T47D (cell line): ENCODE measurements around the gene GTPBP1.

Experiments used
- DNase-seq, 2 experiments: peaks; one replicate each; pipeline versions ENCODE4 v3.0.0 to v3.0.0-alpha.2; 2011 to 2012; ENCODE audit warnings: low read depth in 1 of 2, low spot score in 1 of 2
- JUND ChIP-seq: IDR thresholded peaks from 2 replicates; pipeline ENCODE4 v1.6.1; 2012; ENCODE audit warnings: low read depth
- in situ Hi-C: cut with HindIII; loops from 2 replicates; pipeline ENCODE4 v1.10.0; 2016; ENCODE audit warnings: low sequenced_read_pairs, low pct_unique_long_range_greater_than_20kb

Gene GTPBP1

GRCh38 chr22:38755155-38755910 lies 49.6 kb downstream of the GTPBP1 start:
- DNase-seq, result peak; percentile 58 to 79
- no peak for TF ChIP-seq JUND
- in situ Hi-C loops, result no loop called here

GRCh38 chr22:38755911-38756532 lies 50.3 kb downstream of the GTPBP1 start, which contains the start of gene SUN2:
TSS of gene SUN2 (minus strand) at chr22:38755998. CDS start at chr22:38752628, 3,370 bp downstream.
- in situ Hi-C loops, result no loop called here
- peak; percentile 89 to 91 for DNase-seq
- no peak for TF ChIP-seq JUND

DNA sequence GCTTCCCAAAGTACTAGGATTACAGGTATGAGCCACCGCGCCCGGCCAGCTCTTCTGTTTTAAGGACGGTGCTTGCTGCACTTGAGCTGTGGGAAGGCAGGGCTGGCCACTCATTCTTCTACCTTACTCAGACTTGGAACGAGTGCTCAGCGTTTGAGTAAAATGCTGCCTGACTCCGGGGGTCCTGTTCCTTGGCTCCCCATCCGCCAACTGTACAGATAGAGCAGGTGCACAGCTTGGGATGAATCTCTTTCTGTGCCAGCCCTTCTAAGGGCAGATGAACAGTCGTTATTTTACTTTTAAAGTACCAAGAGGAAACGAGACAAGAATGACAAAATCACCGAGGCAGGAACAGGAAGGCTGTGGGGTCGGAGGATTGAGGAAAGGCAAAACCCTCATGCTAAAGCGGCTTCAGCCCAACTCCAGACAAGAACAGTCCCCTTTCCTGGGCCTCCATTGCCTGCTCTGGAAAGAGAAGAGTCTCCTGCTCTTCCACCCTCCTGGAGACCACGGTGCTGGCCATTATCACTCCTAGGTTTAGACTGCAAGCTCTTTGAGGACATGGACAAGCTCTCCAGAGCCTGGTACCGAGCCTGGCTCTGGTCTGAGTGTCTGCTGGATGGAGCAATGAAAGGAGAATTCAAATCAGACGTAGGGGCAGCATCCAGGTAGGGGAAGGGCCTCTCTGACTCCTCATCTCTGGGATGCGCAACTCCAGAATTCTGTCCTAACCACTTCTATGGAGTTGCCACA lies 51.1 kb downstream of the GTPBP1 start:
- in situ Hi-C loops, result no loop called here
- no peak for TF ChIP-seq JUND
- no peak for DNase-seq

DNA sequence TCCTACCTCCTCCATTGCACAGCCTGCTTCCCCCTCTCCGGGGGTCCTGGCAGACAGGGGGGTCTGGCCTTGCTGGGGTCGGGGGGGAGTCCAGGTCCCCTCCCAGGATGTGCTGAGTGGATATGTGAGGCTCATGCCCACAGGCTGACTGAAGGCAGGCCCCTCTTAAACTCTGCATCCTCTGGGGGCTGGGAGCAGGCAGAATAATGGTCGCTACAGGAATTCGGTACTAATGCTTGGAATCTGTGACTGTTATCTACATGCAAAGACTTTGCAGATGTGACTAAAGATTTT lies 51.7 kb downstream of the GTPBP1 start:
- in situ Hi-C loops, result no loop called here
- DNase-seq, result no peak
- no peak for TF ChIP-seq JUND

GRCh38 chr22:38758276-38758945 lies 52.7 kb downstream of the GTPBP1 start:
- no peak for DNase-seq
- in situ Hi-C loops, result no loop called here
- no peak for TF ChIP-seq JUND

DNA sequence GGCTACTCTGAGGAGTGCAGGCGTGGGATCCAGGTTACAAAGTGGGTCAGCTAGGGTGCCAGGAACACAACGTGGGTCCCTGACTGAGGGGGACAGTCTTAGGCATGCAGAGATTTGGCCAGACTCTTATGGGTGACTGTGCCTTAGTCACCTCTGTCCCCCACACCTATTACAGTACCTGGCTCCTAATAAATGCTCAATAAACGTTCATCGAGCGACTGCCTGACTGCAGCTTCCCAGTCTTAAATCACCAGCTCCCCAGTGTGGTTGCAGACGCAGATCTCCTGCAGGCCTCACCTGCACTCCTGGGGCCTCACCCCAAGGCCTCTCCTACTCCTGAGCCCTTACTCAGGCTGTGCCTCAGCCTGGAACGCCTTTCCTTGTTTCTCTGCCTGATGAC lies 53.3 kb downstream of the GTPBP1 start:
- no peak for DNase-seq
- no peak for TF ChIP-seq JUND
- in situ Hi-C loops, result no loop called here

DNA sequence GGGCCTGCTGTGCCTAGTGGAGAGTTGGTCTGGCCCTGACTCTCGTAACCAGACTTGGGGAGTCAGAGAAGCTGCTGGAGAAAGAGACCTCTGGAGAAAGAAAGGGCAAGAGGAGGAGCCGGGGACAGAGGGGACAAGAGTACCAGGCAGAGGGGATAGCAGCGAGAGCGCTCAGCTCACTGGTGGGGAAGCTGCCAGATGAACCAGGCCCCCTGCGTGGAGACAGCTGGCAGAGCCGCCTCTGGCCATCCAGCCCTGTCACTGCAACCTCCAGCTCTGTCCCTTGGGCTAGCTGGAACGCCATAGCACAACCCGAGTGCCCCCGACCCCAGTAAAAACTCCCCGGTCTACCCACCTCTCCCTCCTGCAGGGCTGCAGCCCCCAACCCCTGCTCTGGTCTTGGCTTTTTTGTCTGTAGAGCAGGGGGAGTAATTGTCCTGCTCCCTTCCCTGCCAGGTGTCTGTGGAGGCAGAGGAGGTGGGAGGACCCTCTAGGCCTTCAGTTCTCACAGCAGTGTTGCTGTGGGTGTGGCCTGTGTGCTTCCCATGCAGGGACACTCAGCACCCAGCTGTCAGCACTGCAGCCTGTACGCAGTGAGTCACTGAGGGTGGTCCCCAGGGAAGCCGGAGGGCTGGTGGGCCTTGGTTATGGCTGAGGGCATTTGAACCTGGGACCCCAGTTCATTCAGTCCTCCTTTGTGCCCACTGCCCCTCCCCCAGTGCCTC lies 54.9 kb downstream of the GTPBP1 start:
- in situ Hi-C loops, result no loop called here
- no peak for TF ChIP-seq JUND
- no peak for DNase-seq

DNA sequence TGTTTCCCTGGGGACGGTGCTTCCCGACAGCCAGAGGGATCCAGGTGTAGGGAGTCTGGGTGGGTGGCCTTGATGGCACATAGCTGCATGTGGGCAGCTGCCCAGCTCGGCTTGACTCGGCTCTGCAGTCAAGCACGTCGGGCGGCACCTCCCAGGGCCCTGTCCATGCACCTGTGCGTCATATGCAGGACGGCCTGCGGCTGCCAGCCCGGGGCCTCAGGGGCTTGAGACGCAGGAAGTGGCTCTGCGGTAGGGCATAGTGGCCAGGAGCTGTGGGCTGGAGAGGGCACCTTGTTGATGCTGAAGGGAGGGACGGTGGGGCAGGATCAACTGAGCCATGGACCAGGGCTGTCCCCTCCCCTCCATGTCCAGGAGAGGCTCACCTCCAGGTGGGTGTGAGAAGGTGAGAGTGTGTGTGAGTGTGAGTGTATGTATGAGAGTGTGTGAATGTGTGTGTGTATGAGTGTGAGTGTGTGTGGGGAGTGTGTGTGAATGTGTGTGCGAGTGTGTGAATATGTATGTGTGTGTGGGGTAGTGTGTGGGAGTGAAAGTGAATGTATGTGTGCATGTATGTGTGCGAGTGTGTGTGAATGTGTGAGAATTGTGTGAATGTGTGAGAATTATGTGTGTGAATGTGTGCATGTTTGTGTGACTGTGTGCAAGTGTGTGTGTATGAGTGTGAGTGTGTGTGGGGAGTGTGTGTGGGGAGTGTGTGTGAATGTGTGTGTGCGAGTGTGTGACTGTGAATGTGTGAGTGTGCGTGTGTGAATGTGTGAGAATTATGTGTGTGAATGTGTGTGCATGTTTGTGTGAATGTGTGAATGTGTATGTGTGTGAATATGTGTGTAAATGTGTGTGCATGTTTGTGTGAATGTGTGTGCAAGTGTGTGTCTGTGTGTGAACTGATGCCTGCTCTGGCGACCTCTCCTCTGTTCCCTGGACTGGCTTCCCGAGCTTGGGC lies 55.7 kb downstream of the GTPBP1 start:
- TF ChIP-seq JUND, result no peak
- no peak for DNase-seq
- in situ Hi-C loops, result no loop called here

- in situ Hi-C loops, result no loop called here
- DNase-seq, result no peak
- no peak for TF ChIP-seq JUND
Observed at GRCh38 chr22:38762551-38762983, 56.8 kb downstream of the GTPBP1 start.

- no peak for TF ChIP-seq JUND
- in situ Hi-C loops, result no loop called here
Observed at GRCh38 chr22:38766076-38766777, 60.5 kb downstream of the GTPBP1 start.

DNA sequence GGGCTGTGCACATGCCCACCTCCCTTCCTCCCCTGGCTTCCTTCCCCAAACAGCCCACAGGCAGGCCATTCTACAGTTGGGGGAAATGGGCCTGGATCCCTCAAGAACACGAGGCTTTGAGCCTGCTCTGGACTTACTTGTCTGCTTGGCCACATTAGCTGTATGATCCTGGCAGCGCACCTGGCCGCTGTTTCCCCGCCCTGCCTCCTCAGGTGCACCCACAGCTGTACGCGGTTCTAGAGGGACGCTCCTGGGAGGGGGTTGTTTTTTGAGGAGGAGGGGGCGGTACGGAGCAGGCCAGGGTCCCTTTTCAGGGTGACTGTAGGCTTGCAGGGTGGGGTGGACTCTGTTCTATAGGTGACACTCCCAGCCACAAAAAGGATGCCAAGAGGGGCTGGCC lies 61.6 kb downstream of the GTPBP1 start:
- in situ Hi-C loops, result no loop called here
- TF ChIP-seq JUND, result no peak

More at GRCh38 chr22:38766076-38766777, 60.5 kb downstream of the GTPBP1 start:
- peak; percentile 69 to 74 for DNase-seq

More for the DNA sequence above, 61.6 kb downstream of the GTPBP1 start:
- DNase-seq, result no peak
